Measurements from ENCODE around the gene TENM4. TPM values are rescaled to one million over a fixed set of nuclear protein-coding genes. Genes with fewer than 3 reads are reported as not detected.

TENM4 gene
- total and polyA plus RNA-seq, 4 experiments from 2014 or later, result 0.25 to 0.28 TPM; not detected in 2

DNA sequence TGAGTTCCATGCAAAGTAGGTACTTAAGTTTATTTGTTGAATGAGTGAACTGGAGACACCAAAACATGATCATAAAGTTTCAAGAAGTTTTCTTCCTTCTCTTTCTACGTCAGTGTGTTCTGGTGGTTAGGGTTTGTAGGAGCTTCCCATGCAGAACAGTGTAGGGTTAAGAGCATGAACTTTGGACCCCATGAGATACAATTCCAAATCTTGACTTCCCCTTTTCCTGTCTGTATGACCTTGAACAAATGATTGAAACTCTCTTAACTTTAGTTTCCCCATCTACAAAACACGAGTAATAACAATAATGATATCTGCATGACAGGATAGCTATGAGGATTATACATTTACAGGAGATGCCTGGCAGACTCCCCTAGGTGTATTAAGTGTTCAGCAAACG, 41.0 kb upstream of the TENM4 start:
- CTCF ChIA-PET (ENCODE audit: partially characterized antibody), result no interaction called here
- no peaks in the 10 kb centered on the region for H3K4me1 ChIP-seq (ENCODE audit: insufficient read depth, low read length)
- no peak overlapping the region for H3K4me3 ChIP-seq (ENCODE audit: low read length in 2 of 2)
- POLR2A ChIA-PET (ENCODE audit: partially characterized antibody), result no interaction called here
- Mint-ChIP-seq H3K36me3 (no peaks in the 10 kb centered on the region), H3K27me3 (peaks cover 0 to 3% of the 10 kb centered on the region in 2 donors), H3K4me3 (no peak overlapping the region), H3K4me1 (peaks cover 0 to 6% (median 3%) of the 10 kb centered on the region in 4 donors), H3K9me3 (peaks cover 0 to 8% (median 0%) of the 10 kb centered on the region in 8 donors), H3K27ac (no peak overlapping the region)
- no peak for DNase-seq
- no peak overlapping the region for H3K27ac ChIP-seq (ENCODE audit: low read depth, low read length)
- no peaks in the 10 kb centered on the region for H3K27me3 ChIP-seq (ENCODE audit: insufficient read depth, low read length)
- intact Hi-C loops (cut with micrococcal nuclease), result no loop called here
- no peaks in the 10 kb centered on the region for H3K9me3 ChIP-seq (ENCODE audit: control insufficient read depth in 1 of 2, low read length in 2 of 2)
- H3K36me3 ChIP-seq (ENCODE audit: insufficient read depth, low read length), result no peaks in the 10 kb centered on the region

DNA sequence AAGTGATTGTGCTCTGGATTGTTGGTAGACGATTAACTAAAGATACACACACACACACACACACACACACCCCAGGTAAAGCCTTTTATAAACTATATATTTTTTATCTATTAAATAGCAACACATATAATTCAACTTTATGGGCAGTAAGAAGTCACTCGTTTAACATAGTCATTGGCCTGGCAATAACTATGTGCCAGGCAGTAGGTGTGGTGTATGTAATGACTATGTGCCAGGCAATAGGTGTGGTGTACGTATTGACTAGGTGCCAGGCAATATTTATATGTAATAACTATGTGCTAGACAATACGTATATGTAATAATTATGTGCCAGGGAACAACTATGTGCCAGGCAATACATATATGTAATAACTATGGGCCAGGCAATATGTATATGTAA, 40.0 kb upstream of the TENM4 start:
- Histone ChIP-seq H3K9me3 (ENCODE audit: control insufficient read depth in 1 of 2, low read length in 2 of 2) (no peaks in the 10 kb centered on the region), H3K4me3 (ENCODE audit: low read length in 2 of 2) (no peak overlapping the region), H3K27me3 (ENCODE audit: insufficient read depth, low read length) (no peaks in the 10 kb centered on the region), H3K36me3 (ENCODE audit: insufficient read depth, low read length) (no peaks in the 10 kb centered on the region), H3K27ac (ENCODE audit: low read depth, low read length) (no peak overlapping the region), H3K4me1 (ENCODE audit: insufficient read depth, low read length) (no peaks in the 10 kb centered on the region)
- H3K27me3 Mint-ChIP-seq, result peaks cover 0 to 3% of the 10 kb centered on the region in 2 donors
- no peaks in the 10 kb centered on the region for H3K36me3 Mint-ChIP-seq
- no peak overlapping the region for H3K4me3 Mint-ChIP-seq
- no peak overlapping the region for H3K27ac Mint-ChIP-seq
- peaks cover 0 to 9% (median 0%) of the 10 kb centered on the region in 8 donors for H3K9me3 Mint-ChIP-seq
- POLR2A ChIA-PET (ENCODE audit: partially characterized antibody), result no interaction called here
- CTCF ChIA-PET (ENCODE audit: partially characterized antibody), result no interaction called here
- DNase-seq, result no peak
- intact Hi-C loops (cut with micrococcal nuclease), result no loop called here
- H3K4me1 Mint-ChIP-seq, result peaks cover 0 to under 1% (median under 1%) of the 10 kb centered on the region in 4 donors

DNA sequence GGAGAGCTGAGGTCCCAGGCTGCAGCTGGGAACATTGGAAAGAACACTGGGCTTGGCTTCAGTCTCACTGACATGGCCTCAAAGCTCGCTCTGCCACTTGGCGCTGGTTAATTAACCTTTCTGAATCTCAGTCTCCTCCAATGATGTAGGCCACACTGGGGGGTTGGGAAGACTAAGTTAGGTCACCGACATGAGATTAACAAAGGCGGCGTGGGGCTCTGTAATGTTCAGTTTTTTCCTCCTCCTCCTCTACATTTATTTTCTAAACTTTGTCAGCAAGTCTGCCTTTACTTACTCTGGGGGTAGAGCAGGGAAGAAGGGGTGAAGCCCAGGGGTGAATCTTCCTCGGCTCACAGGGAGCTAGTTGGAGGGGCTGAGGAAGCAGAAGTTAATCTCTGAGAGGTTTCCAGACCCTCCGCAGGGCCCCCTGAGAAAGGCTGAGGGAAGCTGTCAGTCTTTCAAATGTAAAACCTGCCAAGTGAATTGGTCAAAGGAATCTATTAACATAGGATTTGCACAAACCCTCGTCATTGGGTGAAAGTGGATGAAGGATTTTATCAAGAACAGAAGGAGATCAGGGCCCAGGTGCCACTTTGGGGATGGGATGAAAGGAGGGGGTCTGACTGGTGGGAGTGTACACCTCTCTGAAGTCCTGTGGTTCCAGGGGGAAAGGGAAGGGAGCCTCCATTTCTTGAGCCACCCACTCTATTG, 32.1 kb upstream of the TENM4 start:
- Histone ChIP-seq H3K27ac (ENCODE audit: low read depth, low read length) (no peak overlapping the region), H3K9me3 (ENCODE audit: control insufficient read depth in 1 of 2, low read length in 2 of 2) (no peaks in the 10 kb centered on the region), H3K4me1 (ENCODE audit: insufficient read depth, low read length) (no peaks in the 10 kb centered on the region), H3K4me3 (ENCODE audit: low read length in 2 of 2) (no peak overlapping the region), H3K27me3 (ENCODE audit: insufficient read depth, low read length) (no peaks in the 10 kb centered on the region), H3K36me3 (ENCODE audit: insufficient read depth, low read length) (no peaks in the 10 kb centered on the region)
- Mint-ChIP-seq H3K4me3 (no peak overlapping the region), H3K9me3 (peaks cover 0 to 8% (median 4%) of the 10 kb centered on the region in 8 donors), H3K27ac (no peak overlapping the region), H3K36me3 (no peaks in the 10 kb centered on the region), H3K4me1 (no peaks in the 10 kb centered on the region), H3K27me3 (peaks cover 0 to 3% of the 10 kb centered on the region in 2 donors)
- POLR2A ChIA-PET (ENCODE audit: partially characterized antibody), result no interaction called here
- CTCF ChIA-PET (ENCODE audit: partially characterized antibody), result no interaction called here
- intact Hi-C loops (cut with micrococcal nuclease), result no loop called here
- no peak for DNase-seq

DNA sequence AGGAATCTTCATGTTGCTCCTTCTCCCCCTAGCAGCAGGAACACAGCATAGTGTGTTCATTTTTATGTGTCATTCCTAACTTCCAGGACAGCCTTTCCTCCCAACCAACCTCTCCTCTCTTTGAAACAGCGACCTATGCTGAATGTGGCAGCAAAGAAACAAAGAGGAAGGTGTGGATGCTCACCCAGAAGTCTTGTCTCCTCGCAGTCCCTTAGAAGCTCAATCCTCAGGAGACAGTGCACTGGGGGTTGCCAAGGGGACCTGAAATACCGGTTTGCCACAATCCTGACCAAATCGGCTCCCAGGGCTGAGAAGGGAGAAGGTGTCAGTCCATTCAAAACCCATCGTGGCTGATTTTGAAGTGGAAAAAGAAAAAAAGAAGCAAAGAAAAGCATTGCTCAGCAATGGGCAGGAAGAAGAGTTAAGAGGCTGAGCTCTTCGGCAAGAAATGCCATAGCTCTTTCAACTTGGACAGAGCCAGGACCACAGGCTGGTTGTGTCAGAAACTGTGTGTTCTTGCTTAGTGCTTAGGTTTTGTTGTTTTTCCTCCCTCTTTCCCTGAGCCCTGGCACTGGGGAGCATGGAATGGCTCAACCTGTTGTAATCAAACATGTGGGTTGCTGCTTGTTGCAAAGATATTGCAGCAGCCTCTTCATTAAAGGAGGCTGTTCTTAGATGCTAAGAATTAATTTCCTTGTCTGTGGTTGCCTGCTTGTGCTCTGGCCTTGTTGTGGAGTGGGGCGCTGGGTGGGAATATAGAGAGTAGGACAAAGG, 30.4 kb upstream of the TENM4 start:
- Mint-ChIP-seq H3K27ac (no peak overlapping the region), H3K9me3 (peaks cover 0 to 8% (median 4%) of the 10 kb centered on the region in 8 donors), H3K36me3 (no peaks in the 10 kb centered on the region), H3K4me3 (no peak overlapping the region), H3K4me1 (no peaks in the 10 kb centered on the region), H3K27me3 (peaks cover 0 to 3% of the 10 kb centered on the region in 2 donors)
- intact Hi-C loops (cut with micrococcal nuclease), result no loop called here
- no peak overlapping the region for H3K27ac ChIP-seq (ENCODE audit: low read depth, low read length)
- no peak for DNase-seq
- no peak overlapping the region for H3K4me3 ChIP-seq (ENCODE audit: low read length in 2 of 2)
- no peaks in the 10 kb centered on the region for H3K4me1 ChIP-seq (ENCODE audit: insufficient read depth, low read length)
- H3K36me3 ChIP-seq (ENCODE audit: insufficient read depth, low read length), result no peaks in the 10 kb centered on the region
- ChIA-PET CTCF (ENCODE audit: partially characterized antibody) (no interaction called here), POLR2A (ENCODE audit: partially characterized antibody) (no interaction called here)
- no peaks in the 10 kb centered on the region for H3K9me3 ChIP-seq (ENCODE audit: control insufficient read depth in 1 of 2, low read length in 2 of 2)
- H3K27me3 ChIP-seq (ENCODE audit: insufficient read depth, low read length), result no peaks in the 10 kb centered on the region

DNA sequence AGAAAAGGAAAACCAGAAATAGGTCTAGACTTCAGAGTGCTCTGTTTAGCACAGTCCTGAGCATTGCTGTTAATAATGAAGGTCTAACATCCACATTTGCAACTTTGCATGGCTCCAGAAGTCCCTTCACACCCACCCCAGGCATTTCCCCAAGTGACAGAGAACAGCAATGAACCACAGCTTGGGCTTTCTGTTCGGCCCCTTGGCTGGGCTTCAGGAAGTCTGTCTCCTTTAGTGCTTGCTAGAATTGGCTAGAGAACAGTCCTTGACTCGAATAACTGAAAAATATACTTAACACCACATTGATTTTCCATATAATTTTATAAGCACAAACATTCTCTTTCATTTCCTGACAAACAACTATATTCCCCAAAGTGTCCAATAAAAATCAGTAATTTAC, 29.3 kb upstream of the TENM4 start:
- intact Hi-C loops (cut with micrococcal nuclease), result no loop called here
- POLR2A ChIA-PET (ENCODE audit: partially characterized antibody), result no interaction called here
- no peak overlapping the region for H3K4me3 ChIP-seq (ENCODE audit: low read length in 2 of 2)
- H3K9me3 Mint-ChIP-seq, result peaks cover 0 to 7% (median 4%) of the 10 kb centered on the region in 8 donors
- H3K27ac ChIP-seq (ENCODE audit: low read depth, low read length), result no peak overlapping the region
- DNase-seq, result no peak
- H3K27me3 ChIP-seq (ENCODE audit: insufficient read depth, low read length), result no peaks in the 10 kb centered on the region
- no peaks in the 10 kb centered on the region for H3K9me3 ChIP-seq (ENCODE audit: control insufficient read depth in 1 of 2, low read length in 2 of 2)
- H3K4me1 ChIP-seq (ENCODE audit: insufficient read depth, low read length), result no peaks in the 10 kb centered on the region
- H3K4me3 Mint-ChIP-seq, result no peak overlapping the region
- CTCF ChIA-PET (ENCODE audit: partially characterized antibody), result no interaction called here
- no peaks in the 10 kb centered on the region for H3K36me3 Mint-ChIP-seq
- H3K4me1 Mint-ChIP-seq, result no peaks in the 10 kb centered on the region
- H3K27ac Mint-ChIP-seq, result no peak overlapping the region
- H3K27me3 Mint-ChIP-seq, result peaks cover 0 to 3% of the 10 kb centered on the region in 2 donors
- H3K36me3 ChIP-seq (ENCODE audit: insufficient read depth, low read length), result no peaks in the 10 kb centered on the region

DNA sequence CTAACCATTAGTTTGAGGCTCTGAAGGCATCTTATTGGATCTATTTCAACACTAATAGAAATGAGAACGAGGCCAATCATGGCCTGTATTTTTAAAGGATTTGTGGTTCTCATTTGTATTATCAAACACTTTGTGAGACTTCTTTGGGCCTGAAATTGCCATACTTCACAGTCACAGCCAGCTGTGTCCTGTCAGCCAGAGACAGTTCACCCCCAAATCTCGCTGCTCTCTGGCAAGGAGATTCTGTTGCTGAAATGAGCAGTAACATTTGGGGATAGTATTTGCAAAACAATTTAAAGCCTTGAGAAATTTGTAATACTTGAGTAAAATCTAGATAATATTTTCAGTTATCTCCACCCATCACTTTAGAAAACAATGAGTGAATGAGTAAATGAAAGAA, 26.9 kb upstream of the TENM4 start:
- Mint-ChIP-seq H3K9me3 (peaks cover 0 to 7% (median 0%) of the 10 kb centered on the region in 8 donors), H3K4me3 (no peak overlapping the region), H3K4me1 (no peaks in the 10 kb centered on the region), H3K27ac (no peak overlapping the region), H3K27me3 (peaks cover 0 to 3% of the 10 kb centered on the region in 2 donors), H3K36me3 (no peaks in the 10 kb centered on the region)
- CTCF ChIA-PET (ENCODE audit: partially characterized antibody), result no interaction called here
- Histone ChIP-seq H3K27me3 (ENCODE audit: insufficient read depth, low read length) (no peaks in the 10 kb centered on the region), H3K9me3 (ENCODE audit: control insufficient read depth in 1 of 2, low read length in 2 of 2) (no peaks in the 10 kb centered on the region), H3K27ac (ENCODE audit: low read depth, low read length) (no peak overlapping the region), H3K4me3 (ENCODE audit: low read length in 2 of 2) (no peak overlapping the region), H3K36me3 (ENCODE audit: insufficient read depth, low read length) (no peaks in the 10 kb centered on the region), H3K4me1 (ENCODE audit: insufficient read depth, low read length) (no peaks in the 10 kb centered on the region)
- DNase-seq, result no peak
- POLR2A ChIA-PET (ENCODE audit: partially characterized antibody), result no interaction called here
- intact Hi-C loops (cut with micrococcal nuclease), result no loop called here

DNA sequence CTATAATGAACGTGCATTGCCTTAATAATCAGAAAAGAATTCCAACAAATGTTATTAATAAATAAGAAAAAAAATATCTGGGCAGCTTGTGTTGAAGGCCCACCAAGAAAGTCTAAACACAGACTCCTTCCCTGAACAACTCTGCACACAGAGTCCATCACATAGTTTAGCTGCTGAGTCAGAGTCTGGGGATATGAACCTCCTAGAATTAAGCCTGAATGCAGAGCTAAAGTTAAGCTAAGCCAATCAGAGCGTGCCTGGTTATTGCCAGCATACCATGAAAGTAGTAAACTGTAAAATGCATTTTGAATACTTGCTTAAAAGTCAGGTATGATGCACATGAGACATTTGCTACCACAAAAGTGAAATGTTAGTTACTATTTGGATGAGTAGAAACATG, 25.6 kb upstream of the TENM4 start:
- no peak overlapping the region for H3K4me3 Mint-ChIP-seq
- Histone ChIP-seq H3K36me3 (ENCODE audit: insufficient read depth, low read length) (no peaks in the 10 kb centered on the region), H3K27ac (ENCODE audit: low read depth, low read length) (no peak overlapping the region), H3K4me3 (ENCODE audit: low read length in 2 of 2) (no peak overlapping the region), H3K4me1 (ENCODE audit: insufficient read depth, low read length) (no peaks in the 10 kb centered on the region), H3K9me3 (ENCODE audit: control insufficient read depth in 1 of 2, low read length in 2 of 2) (no peaks in the 10 kb centered on the region), H3K27me3 (ENCODE audit: insufficient read depth, low read length) (no peaks in the 10 kb centered on the region)
- ChIA-PET POLR2A (ENCODE audit: partially characterized antibody) (no interaction called here), CTCF (ENCODE audit: partially characterized antibody) (no interaction called here)
- H3K27me3 Mint-ChIP-seq, result peaks cover 0 to 3% of the 10 kb centered on the region in 2 donors
- H3K36me3 Mint-ChIP-seq, result no peaks in the 10 kb centered on the region
- no peaks in the 10 kb centered on the region for H3K4me1 Mint-ChIP-seq
- DNase-seq, result no peak
- H3K9me3 Mint-ChIP-seq, result peaks cover 0 to 7% (median 0%) of the 10 kb centered on the region in 8 donors
- H3K27ac Mint-ChIP-seq, result no peak overlapping the region
- intact Hi-C loops (cut with micrococcal nuclease), result no loop called here

All from CD4-positive, alpha-beta memory T cell (primary cell).